Coronary artery (tissue), 2 donors: Measurements from ENCODE around the gene ZYX.
"Not testable (repeated sequence)": the region's sequence is repeated elsewhere in the genome, so short reads cannot be mapped to it uniquely, and the experiment has no call there.

ENCODE experiments used
- DNase-seq: peaks from one replicate; pipeline ENCODE4 v3.0.0-alpha.2; 2017; ENCODE audit warnings: low spot score
- H3K27ac ChIP-seq, 2 donors: fragments of 200-600 bp; sonication (generic); one replicate each; pipeline ENCODE4 v1.5.1; 2016 to 2019
- H3K4me3 ChIP-seq: fragments of 200-600 bp; sonication (generic); 2 replicates; pipeline ENCODE4 v1.5.1; 2016; ENCODE audit warnings: mild to moderate bottlenecking, moderate library complexity
- CTCF ChIP-seq: fragments of 200-600 bp; sonication (generic); IDR thresholded peaks from one replicate; pipeline ENCODE4 v1.5.1; 2019; ENCODE audit warnings: antibody characterized with exemption

The ZYX gene

DNA sequence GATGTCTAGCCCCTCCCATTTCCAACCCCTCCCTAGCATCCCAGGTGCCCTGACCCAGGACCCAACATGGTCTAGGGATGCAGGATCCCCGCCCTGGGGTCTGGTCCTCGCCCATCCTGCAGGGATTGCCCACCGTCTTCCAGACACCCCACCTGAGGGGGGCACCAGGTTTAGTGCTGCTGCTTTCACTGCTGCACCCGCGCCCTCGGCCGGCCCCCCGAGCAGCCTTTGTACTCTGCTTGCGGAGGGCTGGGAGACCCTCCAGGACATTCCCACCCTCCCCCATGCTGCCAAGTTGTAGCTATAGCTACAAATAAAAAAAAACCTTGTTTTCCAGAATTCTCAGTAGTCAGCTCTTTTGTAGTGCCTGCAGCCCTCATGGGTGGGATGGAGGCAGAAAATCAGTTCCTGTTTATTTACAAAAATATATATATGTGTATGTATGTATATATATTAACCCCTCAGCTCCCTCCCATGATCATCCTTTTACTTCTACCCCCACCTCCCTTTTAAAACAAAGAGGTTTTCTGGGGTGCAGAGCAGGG is 9.7 kb downstream of the ZYX start:
- DNase-seq: no peak
- Histone ChIP-seq H3K27ac (peak overlapping the region; percentile 87 to 95), H3K4me3 (peak overlapping the region; percentile 14)
- TF ChIP-seq CTCF: no peak

DNA sequence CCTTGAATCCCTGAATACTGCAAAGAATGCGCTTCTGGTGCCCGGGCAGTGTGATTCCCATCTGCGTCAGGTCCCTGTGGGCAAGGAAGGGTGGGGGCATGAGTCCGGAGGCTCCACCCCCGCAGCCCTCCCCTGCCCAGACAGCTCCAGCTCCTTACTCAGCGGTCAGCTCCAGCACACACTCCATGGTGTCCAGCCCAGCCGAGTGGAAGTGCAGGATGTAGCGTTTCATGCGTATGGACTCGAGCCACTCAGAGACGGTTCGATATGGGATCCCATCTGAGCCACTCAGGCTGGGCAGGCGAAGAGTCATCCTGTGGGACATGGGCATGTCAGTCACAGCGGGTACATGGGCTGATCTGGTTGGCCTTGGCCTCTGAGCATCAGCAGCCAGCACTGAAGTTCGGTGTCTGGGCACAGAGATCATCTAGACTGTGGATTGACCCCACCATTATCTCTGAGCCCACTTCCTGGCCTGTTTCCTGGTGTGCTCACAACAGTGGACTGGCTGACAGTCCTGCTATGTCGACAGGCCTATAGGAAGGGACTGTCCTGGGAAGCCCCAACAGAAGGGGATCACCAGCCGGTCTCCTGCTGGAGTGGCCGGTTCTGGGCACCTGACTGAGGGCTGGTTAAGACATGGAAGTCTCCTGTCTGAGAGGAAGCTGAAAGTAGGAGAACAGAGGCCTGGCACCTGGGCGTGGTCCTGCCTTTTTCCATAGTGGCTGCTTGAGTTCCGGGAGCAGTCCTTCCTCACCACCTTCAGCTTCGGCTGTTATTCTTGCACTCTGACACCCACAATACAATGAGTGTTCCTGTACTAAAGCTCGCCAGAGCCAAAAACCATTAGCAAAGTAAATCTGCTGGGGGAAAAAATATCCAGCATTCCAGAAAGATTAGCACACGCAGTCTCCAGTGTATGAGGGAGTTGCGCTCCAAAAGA is 10.6 kb downstream of the ZYX start:
- Histone ChIP-seq H3K27ac (peak overlapping the region; percentile 87 to 95), H3K4me3 (peak overlapping the region; percentile 59)
- DNase-seq: peak; percentile 96
- TF ChIP-seq CTCF: no peak

GRCh38 chr7:143392427-143392826 is 11.3 kb downstream of the ZYX start:
- Histone ChIP-seq H3K4me3 (peak overlapping the region; percentile 59), H3K27ac (peak overlapping the region; percentile 87 to 95)
- not testable (repeated sequence) for DNase-seq

- no peak for TF ChIP-seq CTCF
These were observed 11.7 kb downstream of the ZYX start for GRCh38 chr7:143392875-143393266.

GRCh38 chr7:143393267-143394041 is 12.3 kb downstream of the ZYX start:
- TF ChIP-seq CTCF: no peak
- Histone ChIP-seq H3K4me3 (no peak overlapping the region), H3K27ac (peak overlapping the region; percentile 87 to 95)
- no peak for DNase-seq

More at GRCh38 chr7:143392875-143393266, 11.7 kb downstream of the ZYX start:
- no peak overlapping the region for H3K4me3 ChIP-seq
- peak overlapping the region; percentile 87 to 95 for H3K27ac ChIP-seq
- no peak for DNase-seq

DNA sequence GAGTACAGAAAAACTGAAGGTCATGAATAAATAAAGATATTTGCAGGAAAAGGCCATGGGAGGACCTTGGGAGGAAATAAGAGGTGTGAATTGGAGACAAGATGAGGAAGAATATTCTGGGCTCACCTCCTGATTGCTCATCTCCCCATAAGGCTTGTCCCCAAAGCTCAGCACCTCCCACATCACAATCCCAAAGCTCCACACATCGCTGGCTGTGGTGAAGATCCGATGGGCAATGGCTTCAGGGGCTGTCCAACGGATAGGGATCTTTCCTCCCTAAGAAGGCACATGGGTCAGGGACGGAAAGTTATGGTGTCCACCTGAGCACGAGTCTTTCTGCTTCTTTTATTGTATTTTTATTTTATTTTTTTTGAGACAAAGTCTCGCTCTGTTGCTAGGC is 12.9 kb downstream of the ZYX start:
- no peak overlapping the region for H3K27ac ChIP-seq
- no peak for DNase-seq
- no peak for TF ChIP-seq CTCF
- no peak overlapping the region for H3K4me3 ChIP-seq

DNA sequence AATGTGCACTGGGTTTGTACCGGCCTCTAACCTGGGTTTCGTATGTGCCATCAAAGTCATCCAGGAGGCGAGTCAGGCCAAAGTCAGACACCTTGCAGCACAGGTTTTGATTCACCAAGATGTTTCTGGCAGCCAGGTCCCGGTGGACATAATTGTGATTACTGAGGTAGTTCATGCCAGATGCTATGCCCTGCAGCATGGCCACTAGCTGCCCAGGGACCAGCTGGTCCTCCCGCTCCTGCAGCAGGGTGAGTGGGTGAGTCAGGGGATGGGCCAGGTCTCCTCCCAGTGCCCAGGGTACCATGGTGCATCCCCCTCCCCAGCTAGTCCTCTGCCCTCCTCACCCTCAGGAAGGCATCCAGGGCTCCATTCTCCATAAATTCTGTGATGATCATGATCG is 13.6 kb downstream of the ZYX start:
- TF ChIP-seq CTCF: no peak
- Histone ChIP-seq H3K4me3 (no peak overlapping the region), H3K27ac (no peak overlapping the region)
- DNase-seq: no peak
